Measurements from ENCODE around the gene USP40. TPM values are rescaled to one million over a fixed set of nuclear protein-coding genes. Genes with fewer than 3 reads are reported as not detected.

USP40 gene
- total and polyA plus RNA-seq, 2 donors (not counting 1 experiment from before 2014, with no cell fraction given) = 18.9 to 40.6 TPM

DNA sequence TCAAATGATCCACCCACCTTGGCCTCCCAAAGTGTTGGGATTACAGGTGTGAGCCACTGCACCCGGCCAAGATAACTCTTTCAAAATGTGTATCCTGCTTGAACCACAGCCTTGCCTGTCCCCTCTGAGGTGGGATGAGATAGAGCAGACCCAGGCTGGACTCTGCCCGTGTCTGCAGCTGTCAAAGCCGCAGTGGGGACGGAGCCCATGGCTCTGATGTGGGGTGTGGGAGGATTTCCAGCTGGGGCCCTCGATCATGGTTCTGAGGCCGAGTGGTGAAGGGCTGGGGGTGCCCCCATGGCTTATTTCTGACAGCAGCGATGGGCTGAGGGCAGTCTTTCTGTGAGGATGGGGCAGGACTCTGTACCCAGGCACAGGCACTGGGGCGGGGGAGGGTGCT lies 107.8 kb downstream of the USP40 start:
- DNase-seq (ENCODE audit: low read depth in 2 of 2) = no peak
- Histone ChIP-seq H3K4me2 (ENCODE audit: extremely low read depth, insufficient read depth, low read length) (no peak overlapping the region), H3K79me2 (ENCODE audit: control insufficient read depth, insufficient read depth, low read length) (no peaks in the 10 kb centered on the region), H3K36me3 (ENCODE audit: control insufficient read depth, insufficient read depth, low read length) (peaks cover 2% of the 10 kb centered on the region), H3K4me1 (ENCODE audit: control insufficient read depth, extremely low read depth, insufficient read depth, low read length) (no peaks in the 10 kb centered on the region), H2AFZ (ENCODE audit: low read length) (no peak overlapping the region), H3K9me3 (ENCODE audit: control insufficient read depth, insufficient read depth, low read depth, low read length) (no peaks in the 10 kb centered on the region), H3K27me3 (ENCODE audit: control insufficient read depth, insufficient read depth, low read length) (no peaks in the 10 kb centered on the region), H3K9ac (ENCODE audit: insufficient read depth, low read length) (no peak overlapping the region), H4K20me1 (ENCODE audit: control insufficient read depth, extremely low read depth, insufficient read depth, low read length) (no peaks in the 10 kb centered on the region), H3K4me3 (replicated peaks in 1 of 4; ENCODE audit: control extremely low read depth in 1 of 4, insufficient read depth in 1 of 4, low read depth in 3 of 4, low read length in 4 of 4) (no peak overlapping the region), H3K27ac (ENCODE audit: insufficient read depth, low read length) (no peak overlapping the region)
- no peak for TF ChIP-seq EZH2 (IDR thresholded peaks at IDR 0.05; ENCODE audit: low read length, missing control alignments)
- no peak for TF ChIP-seq CTCF (conservative IDR thresholded peaks at IDR 0.05 in 1 of 2, IDR thresholded peaks at IDR 0.05 in 1 of 2; ENCODE audit: low read depth in 1 of 2, low read length in 2 of 2)

DNA sequence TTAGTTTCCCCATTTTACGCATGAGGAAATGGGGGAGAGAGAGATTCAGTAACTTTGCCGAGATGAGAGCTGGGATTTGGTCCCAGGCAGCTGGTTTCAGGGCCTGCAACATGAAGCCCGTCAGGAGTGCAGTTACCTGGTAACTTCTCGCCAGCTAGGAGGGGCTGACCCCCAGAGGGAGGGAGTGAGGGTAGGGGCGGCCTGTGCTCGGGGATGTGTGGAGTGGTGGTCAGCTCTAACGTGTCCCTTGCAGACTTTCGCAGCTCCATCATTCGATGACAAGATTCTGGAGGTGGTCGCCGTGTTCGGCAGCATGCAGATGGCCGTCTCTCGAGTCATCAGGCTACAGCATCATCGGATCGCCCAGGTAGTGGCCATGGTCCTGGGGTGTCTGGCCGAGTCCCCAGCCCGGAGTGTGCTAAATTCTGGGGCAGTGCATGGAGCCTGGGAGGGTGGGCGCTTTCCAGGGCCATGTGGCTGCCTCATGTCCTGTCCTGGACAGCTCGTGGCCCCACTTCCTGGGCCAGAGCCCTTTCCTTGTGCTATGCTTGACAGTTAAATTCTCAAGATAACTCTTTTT lies 108.5 kb downstream of the USP40 start:
- no peaks in the 10 kb centered on the region for H3K27me3 ChIP-seq (ENCODE audit: control insufficient read depth, insufficient read depth, low read length)
- H3K27ac ChIP-seq (ENCODE audit: insufficient read depth, low read length) = no peak overlapping the region
- no peaks in the 10 kb centered on the region for H3K79me2 ChIP-seq (ENCODE audit: control insufficient read depth, insufficient read depth, low read length)
- no peaks in the 10 kb centered on the region for H4K20me1 ChIP-seq (ENCODE audit: control insufficient read depth, extremely low read depth, insufficient read depth, low read length)
- H3K4me2 ChIP-seq (ENCODE audit: extremely low read depth, insufficient read depth, low read length) = no peak overlapping the region
- H3K4me1 ChIP-seq (ENCODE audit: control insufficient read depth, extremely low read depth, insufficient read depth, low read length) = no peaks in the 10 kb centered on the region
- no peak overlapping the region for H3K9ac ChIP-seq (ENCODE audit: insufficient read depth, low read length)
- H2AFZ ChIP-seq (ENCODE audit: low read length) = no peak overlapping the region
- H3K9me3 ChIP-seq (ENCODE audit: control insufficient read depth, insufficient read depth, low read depth, low read length) = no peaks in the 10 kb centered on the region
- DNase-seq (ENCODE audit: low read depth in 2 of 2) = no peak
- no peak overlapping the region for H3K4me3 ChIP-seq (replicated peaks in 1 of 4; ENCODE audit: control extremely low read depth in 1 of 4, insufficient read depth in 1 of 4, low read depth in 3 of 4, low read length in 4 of 4)
- no peak for TF ChIP-seq EZH2 (IDR thresholded peaks at IDR 0.05; ENCODE audit: low read length, missing control alignments)
- TF ChIP-seq CTCF (conservative IDR thresholded peaks at IDR 0.05 in 1 of 2, IDR thresholded peaks at IDR 0.05 in 1 of 2; ENCODE audit: low read depth in 1 of 2, low read length in 2 of 2) = no peak
- no peaks in the 10 kb centered on the region for H3K36me3 ChIP-seq (ENCODE audit: control insufficient read depth, insufficient read depth, low read length)

DNA sequence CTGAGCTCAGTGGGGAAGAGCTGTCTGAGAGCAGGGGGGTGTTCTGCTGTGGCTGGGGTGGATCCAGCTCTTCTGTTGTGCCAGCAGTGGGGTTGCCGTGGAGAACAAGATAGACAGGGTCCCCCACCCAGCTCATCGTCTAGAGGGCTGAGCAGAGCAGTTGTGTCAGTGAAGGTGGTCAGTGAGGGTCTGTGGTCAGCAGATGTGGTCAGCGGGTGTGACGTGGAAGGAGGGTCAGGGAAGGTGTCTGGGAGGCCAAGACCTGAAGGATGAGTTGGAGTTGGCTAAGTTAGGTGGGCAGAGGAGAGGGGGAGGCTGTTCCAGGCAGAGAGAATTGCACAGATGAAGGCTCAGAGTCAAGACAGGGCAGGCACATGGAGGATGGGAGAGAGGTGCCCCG lies 109.2 kb downstream of the USP40 start:
- H3K9me3 ChIP-seq (ENCODE audit: control insufficient read depth, insufficient read depth, low read depth, low read length) = no peaks in the 10 kb centered on the region
- H3K9ac ChIP-seq (ENCODE audit: insufficient read depth, low read length) = no peak overlapping the region
- no peaks in the 10 kb centered on the region for H3K36me3 ChIP-seq (ENCODE audit: control insufficient read depth, insufficient read depth, low read length)
- no peaks in the 10 kb centered on the region for H3K27me3 ChIP-seq (ENCODE audit: control insufficient read depth, insufficient read depth, low read length)
- no peak overlapping the region for H3K27ac ChIP-seq (ENCODE audit: insufficient read depth, low read length)
- no peaks in the 10 kb centered on the region for H3K79me2 ChIP-seq (ENCODE audit: control insufficient read depth, insufficient read depth, low read length)
- TF ChIP-seq EZH2 (IDR thresholded peaks at IDR 0.05; ENCODE audit: low read length, missing control alignments) (no peak), CTCF (conservative IDR thresholded peaks at IDR 0.05 in 1 of 2, IDR thresholded peaks at IDR 0.05 in 1 of 2; ENCODE audit: low read depth in 1 of 2, low read length in 2 of 2) (no peak)
- no peak overlapping the region for H3K4me2 ChIP-seq (ENCODE audit: extremely low read depth, insufficient read depth, low read length)
- no peaks in the 10 kb centered on the region for H3K4me1 ChIP-seq (ENCODE audit: control insufficient read depth, extremely low read depth, insufficient read depth, low read length)
- H2AFZ ChIP-seq (ENCODE audit: low read length) = no peak overlapping the region
- H3K4me3 ChIP-seq (replicated peaks in 1 of 4; ENCODE audit: control extremely low read depth in 1 of 4, insufficient read depth in 1 of 4, low read depth in 3 of 4, low read length in 4 of 4) = no peak overlapping the region
- no peak for DNase-seq (ENCODE audit: low read depth in 2 of 2)
- H4K20me1 ChIP-seq (ENCODE audit: control insufficient read depth, extremely low read depth, insufficient read depth, low read length) = no peaks in the 10 kb centered on the region
